Activated naive CD4-positive, alpha-beta T cell (primary cell): ENCODE results near the gene DUS1L.

Experiments used
- DNase-seq, 4 experiments: peaks; one replicate each; lab custom pipeline; 2025; lab: John Stamatoyannopoulos, UW

DUS1L gene

GRCh38 chr17:82076018-82076784, 10.6 kb upstream of the DUS1L start:
- no peak for DNase-seq

- no peak for DNase-seq
Observed at GRCh38 chr17:82073446-82073845, 7.8 kb upstream of the DUS1L start.

GRCh38 chr17:82072827-82073226, 7.2 kb upstream of the DUS1L start:
- no peak for DNase-seq

GRCh38 chr17:82070611-82071010, 5.0 kb upstream of the DUS1L start:
- DNase-seq, result no peak

- peak in 1 of 4 experiments; percentile 42 for DNase-seq
Observed at GRCh38 chr17:82065193-82065637, 389 bp downstream of the DUS1L start.

- no peak for DNase-seq
Observed at GRCh38 chr17:82064433-82065192, 991 bp downstream of the DUS1L start.

- no peak for DNase-seq
Observed at GRCh38 chr17:82063424-82064415, 1.9 kb downstream of the DUS1L start.

- DNase-seq, result no peak
Observed at GRCh38 chr17:82062984-82063368, 2.6 kb downstream of the DUS1L start.

- DNase-seq, result no peak
Observed at GRCh38 chr17:82062076-82062983, 3.3 kb downstream of the DUS1L start.

- DNase-seq, result no peak
Observed at GRCh38 chr17:82061047-82061925, 4.3 kb downstream of the DUS1L start.

- no peak for DNase-seq
Observed at GRCh38 chr17:82060614-82061013, 5.0 kb downstream of the DUS1L start.

- DNase-seq, result no peak
Observed at GRCh38 chr17:82060001-82060380, 5.6 kb downstream of the DUS1L start.

- DNase-seq, result no peak
Observed at GRCh38 chr17:82059272-82060000, 6.2 kb downstream of the DUS1L start.

- DNase-seq, result no peak
Observed at GRCh38 chr17:82058855-82059249, 6.8 kb downstream of the DUS1L start.

GRCh38 chr17:82058230-82058854, 7.3 kb downstream of the DUS1L start:
- DNase-seq, result no peak

- DNase-seq, result no peak
Observed at GRCh38 chr17:82056729-82057621, 8.6 kb downstream of the DUS1L start.

- no peak for DNase-seq
Observed at GRCh38 chr17:82055965-82056728, 9.5 kb downstream of the DUS1L start.
